Measurements from ENCODE around the gene PEF1.

The PEF1 gene

GRCh38 chr1:31678681-31679080 lies 34.0 kb upstream of the PEF1 start:
- no peak for TF ChIP-seq REST (IDR thresholded peaks at IDR 0.05; ENCODE audit: low read depth)
- no peak for TF ChIP-seq TAF1 (IDR thresholded peaks at IDR 0.05; ENCODE audit: low read depth)
- TF ChIP-seq TCF12 (IDR thresholded peaks at IDR 0.05; ENCODE audit: low read depth): no peak
- TF ChIP-seq FOXM1 (IDR thresholded peaks at IDR 0.05; ENCODE audit: borderline replicate concordance, low read depth): no peak
- TF ChIP-seq MAX (IDR thresholded peaks at IDR 0.05): no peak

GRCh38 chr1:31677949-31678348 lies 33.3 kb upstream of the PEF1 start:
- TF ChIP-seq CEBPB (IDR thresholded peaks at IDR 0.05) (no peak), YY1 (IDR thresholded peaks at IDR 0.05; ENCODE audit: low read depth) (no peak), TEAD4 (IDR thresholded peaks at IDR 0.05) (no peak), TCF12 (IDR thresholded peaks at IDR 0.05; ENCODE audit: low read depth) (no peak), MAX (IDR thresholded peaks at IDR 0.05) (no peak), FOXM1 (IDR thresholded peaks at IDR 0.05; ENCODE audit: borderline replicate concordance, low read depth) (no peak)

GRCh38 chr1:31677401-31677800 lies 32.7 kb upstream of the PEF1 start:
- TF ChIP-seq TEAD4 (IDR thresholded peaks at IDR 0.05) (no peak), RAD21 (IDR thresholded peaks at IDR 0.05; ENCODE audit: low read depth) (no peak), TAF1 (IDR thresholded peaks at IDR 0.05; ENCODE audit: low read depth) (no peak), YY1 (IDR thresholded peaks at IDR 0.05; ENCODE audit: low read depth) (no peak), MAX (IDR thresholded peaks at IDR 0.05) (no peak), EP300 (IDR thresholded peaks at IDR 0.05; ENCODE audit: borderline replicate concordance) (no peak), CREB1 (IDR thresholded peaks at IDR 0.05; ENCODE audit: low read depth) (no peak), CEBPB (IDR thresholded peaks at IDR 0.05) (no peak), NFIC (IDR thresholded peaks at IDR 0.05) (no peak), FOXM1 (IDR thresholded peaks at IDR 0.05; ENCODE audit: borderline replicate concordance, low read depth) (no peak), TCF12 (IDR thresholded peaks at IDR 0.05; ENCODE audit: low read depth) (no peak), USF1 (IDR thresholded peaks at IDR 0.05) (no peak), EGR1 (IDR thresholded peaks at IDR 0.05) (no peak), ZBTB7A (IDR thresholded peaks at IDR 0.05; ENCODE audit: low read depth) (no peak), REST (IDR thresholded peaks at IDR 0.05; ENCODE audit: low read depth) (no peak)

- TF ChIP-seq USF1 (IDR thresholded peaks at IDR 0.05) (no peak), EGR1 (IDR thresholded peaks at IDR 0.05) (no peak), REST (IDR thresholded peaks at IDR 0.05; ENCODE audit: low read depth) (no peak), TCF12 (IDR thresholded peaks at IDR 0.05; ENCODE audit: low read depth) (no peak), TEAD4 (IDR thresholded peaks at IDR 0.05) (no peak), EP300 (IDR thresholded peaks at IDR 0.05; ENCODE audit: borderline replicate concordance) (no peak), MAX (IDR thresholded peaks at IDR 0.05) (no peak), TAF1 (IDR thresholded peaks at IDR 0.05; ENCODE audit: low read depth) (no peak), YY1 (IDR thresholded peaks at IDR 0.05; ENCODE audit: low read depth) (no peak), FOXM1 (IDR thresholded peaks at IDR 0.05; ENCODE audit: borderline replicate concordance, low read depth) (no peak), NFIC (IDR thresholded peaks at IDR 0.05) (no peak), RAD21 (IDR thresholded peaks at IDR 0.05; ENCODE audit: low read depth) (no peak), ZBTB7A (IDR thresholded peaks at IDR 0.05; ENCODE audit: low read depth) (no peak), CREB1 (IDR thresholded peaks at IDR 0.05; ENCODE audit: low read depth) (no peak), CEBPB (IDR thresholded peaks at IDR 0.05) (no peak)
Measured at GRCh38 chr1:31675756-31676155, 31.1 kb upstream of the PEF1 start.
